Measurements from ENCODE around the gene YY2.

YY2 gene

DNA sequence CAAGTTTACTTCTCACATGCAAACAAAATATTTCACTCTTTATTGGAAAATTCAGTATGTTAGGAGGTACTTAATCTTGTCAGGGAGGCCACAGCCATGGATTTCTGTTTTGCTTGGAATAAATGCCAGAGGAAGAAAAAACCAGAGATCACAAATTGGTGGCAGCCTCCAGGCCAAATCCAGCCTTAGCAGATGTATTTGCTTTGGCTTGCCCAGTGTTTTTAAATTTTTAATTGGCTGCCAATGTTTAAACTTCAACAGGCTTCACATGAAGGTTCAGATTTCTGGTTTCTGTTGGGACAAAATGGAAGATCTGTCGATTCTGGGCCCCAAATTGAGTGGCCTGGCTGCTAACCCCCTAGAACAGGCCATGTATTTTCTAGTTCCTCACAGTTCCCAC is 19.2 kb downstream of the YY2 start:
- DNase-seq = no peak

DNA sequence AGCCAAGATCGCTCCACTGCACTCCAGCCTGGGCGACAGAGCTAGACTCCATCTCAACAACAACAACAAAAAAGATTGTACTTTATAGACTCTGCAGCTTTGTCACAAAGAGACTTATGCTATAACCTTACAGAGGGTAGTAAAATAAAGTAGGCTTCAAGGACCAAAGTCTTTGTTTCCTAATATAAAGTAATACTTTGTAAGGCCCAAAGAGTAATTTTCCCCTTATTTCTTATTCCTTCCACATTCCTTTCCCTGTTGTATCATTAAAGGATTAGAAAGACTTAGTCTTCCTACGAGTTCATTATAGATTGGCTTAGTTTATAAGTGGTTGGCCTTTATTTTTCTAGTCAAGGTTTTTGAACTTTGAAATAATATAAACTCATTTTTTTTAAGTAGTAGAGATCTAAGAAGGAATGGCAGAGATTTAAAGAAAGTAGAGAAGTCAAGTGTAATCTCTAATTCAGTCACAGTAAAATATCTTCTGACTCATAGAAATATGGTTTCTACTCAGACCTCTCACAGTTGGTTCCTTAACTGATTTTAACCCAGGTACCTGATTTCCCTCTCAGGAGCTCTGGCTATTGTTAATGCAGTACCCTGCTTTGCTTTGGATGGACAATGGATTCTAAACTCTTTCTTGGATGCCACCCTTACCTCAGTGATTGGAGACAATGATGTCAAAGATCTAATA is 26.2 kb downstream of the YY2 start:
- no peak for DNase-seq

DNA sequence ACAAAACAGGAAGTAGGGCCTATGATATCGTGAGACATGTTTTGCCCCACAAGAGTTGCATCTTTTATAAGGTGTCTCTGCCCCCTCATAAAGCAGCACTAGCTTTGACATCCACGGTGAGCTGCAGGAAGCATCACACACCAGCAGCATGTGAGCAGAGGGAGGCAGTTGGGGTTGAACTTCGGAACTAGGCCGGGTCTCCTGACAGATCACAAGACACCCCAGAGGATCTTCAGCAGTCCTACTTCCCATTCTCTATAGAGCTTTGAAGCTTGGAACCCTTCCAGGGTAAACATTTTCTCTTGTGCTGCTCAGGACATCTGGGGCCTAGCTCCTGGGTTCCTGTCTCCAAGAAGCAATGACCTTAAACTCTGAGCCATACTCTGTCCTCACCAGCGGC is 27.5 kb downstream of the YY2 start:
- DNase-seq = no peak

DNA sequence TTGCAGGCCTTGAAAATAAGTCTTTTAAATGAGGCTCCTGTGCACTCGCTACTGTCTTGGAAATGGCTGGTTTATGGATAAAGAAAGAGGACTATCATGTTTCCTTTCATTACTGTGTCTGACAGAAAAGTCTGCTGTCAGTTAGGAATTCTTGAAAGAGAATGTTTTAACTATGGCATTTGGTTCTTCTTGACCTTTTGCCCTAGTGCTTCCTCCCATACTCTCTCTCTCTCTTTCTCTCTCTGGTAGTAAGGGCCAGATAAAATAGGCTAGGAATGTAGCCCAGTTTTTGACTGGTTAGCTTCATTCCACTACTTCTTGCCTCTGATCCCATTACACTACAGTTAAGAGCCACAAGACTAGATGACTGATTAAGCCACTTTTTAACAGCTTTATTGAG is 29.8 kb downstream of the YY2 start:
- DNase-seq = no peak

- no peak for DNase-seq
Measured at GRCh38 chrX:21905313-21905712, 49.5 kb downstream of the YY2 start.

DNA sequence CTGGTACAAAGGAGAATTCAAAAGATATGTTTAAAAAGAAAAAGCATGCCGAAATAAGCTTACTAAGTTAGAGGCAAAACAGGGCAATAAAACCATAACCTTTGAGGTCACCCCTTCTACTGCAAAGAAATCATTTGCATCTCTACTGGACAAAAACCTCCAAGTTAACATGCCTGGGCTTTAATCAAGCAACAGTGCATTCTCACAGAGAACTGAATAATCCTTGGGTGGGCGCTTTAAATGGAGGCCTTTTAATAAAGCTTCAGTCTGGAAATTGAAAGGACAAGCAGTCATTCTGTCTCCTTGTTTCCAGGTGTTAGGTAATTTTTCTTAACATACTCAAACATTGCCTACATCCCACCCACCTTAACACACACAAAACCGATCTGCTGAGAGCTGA is 50.2 kb downstream of the YY2 start:
- DNase-seq = no peak

DNA sequence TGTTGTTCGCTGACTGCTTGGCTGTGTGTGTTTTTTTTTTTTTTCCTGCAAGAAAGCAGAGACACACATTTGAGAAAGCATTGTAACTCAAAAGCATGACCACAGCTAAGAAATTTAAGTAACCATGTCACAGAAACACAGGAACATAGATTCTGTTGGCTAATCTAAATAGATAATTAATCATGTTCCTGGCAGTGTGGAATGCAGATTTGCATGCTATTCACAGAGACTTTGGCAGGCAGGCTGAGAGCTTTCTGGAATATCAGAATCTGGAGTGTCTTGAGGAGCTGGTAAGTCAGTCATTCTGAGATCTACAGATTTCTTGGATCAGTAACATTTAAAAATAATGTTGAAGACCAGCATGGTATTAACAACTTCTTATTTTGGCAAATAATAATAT is 51.5 kb downstream of the YY2 start:
- DNase-seq = no peak
